ENCODE data around the gene CLSTN2.

CLSTN2 gene

GRCh38 chr3:140588558-140588957 is 653.6 kb downstream of the CLSTN2 start:
- DNase-seq (ENCODE audit: low read depth in 3 of 3): no peak

GRCh38 chr3:140593766-140594165 is 658.8 kb downstream of the CLSTN2 start:
- DNase-seq (ENCODE audit: low read depth in 3 of 3): no peak

DNA sequence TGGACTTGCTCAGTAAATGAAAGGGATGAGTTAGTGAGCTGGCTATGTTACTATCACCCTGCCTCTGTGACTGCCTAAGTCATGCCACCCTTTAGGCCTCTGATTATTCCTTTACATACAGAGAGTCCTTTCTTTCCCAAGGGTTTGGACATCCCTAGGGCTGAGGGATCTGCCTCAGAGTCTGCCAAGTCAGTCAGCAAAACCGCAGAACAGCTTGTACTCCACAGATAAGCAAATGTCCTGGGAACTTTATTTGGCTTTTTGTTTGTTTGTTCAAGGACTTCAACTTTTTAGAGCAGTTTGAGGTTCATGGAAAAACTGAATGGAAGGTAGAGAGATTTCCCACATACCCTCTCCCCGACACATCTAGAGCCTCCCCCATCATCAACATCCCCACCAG is 660.3 kb downstream of the CLSTN2 start:
- no peak for DNase-seq (ENCODE audit: low read depth in 3 of 3)

- DNase-seq (ENCODE audit: low read depth in 3 of 3): no peak
These were observed 662.4 kb downstream of the CLSTN2 start for GRCh38 chr3:140597364-140597763.

- DNase-seq (ENCODE audit: low read depth in 3 of 3): no peak
These were observed 662.8 kb downstream of the CLSTN2 start for GRCh38 chr3:140597792-140598191.

- no peak for DNase-seq (ENCODE audit: low read depth in 3 of 3)
These were observed 664.0 kb downstream of the CLSTN2 start for GRCh38 chr3:140599009-140599408.

GRCh38 chr3:140599496-140599895 is 664.5 kb downstream of the CLSTN2 start:
- no peak for DNase-seq (ENCODE audit: low read depth in 3 of 3)

DNA sequence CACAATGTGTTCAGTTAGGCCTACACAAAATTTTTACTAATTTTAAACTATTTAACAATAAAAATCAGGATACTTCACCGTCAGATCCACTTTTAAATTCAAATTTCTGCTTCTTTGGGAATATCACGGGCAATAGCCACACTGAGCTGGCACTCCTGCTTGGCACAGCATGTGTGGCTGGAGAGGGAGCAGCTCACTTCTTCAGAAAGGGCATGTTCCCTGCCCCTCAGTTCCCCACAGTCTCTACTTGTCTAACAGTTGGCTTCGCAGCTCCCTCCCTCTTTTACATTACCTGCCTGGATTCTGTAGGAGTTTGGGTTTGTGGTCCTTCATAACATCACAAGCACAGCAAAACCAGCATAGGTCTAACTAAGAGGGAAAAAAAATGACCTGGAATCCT is 666.9 kb downstream of the CLSTN2 start:
- DNase-seq (ENCODE audit: low read depth in 3 of 3): no peak

- DNase-seq (ENCODE audit: low read depth in 3 of 3): no peak
These were observed 667.8 kb downstream of the CLSTN2 start for GRCh38 chr3:140602781-140603180.

GRCh38 chr3:140603766-140604165 is 668.8 kb downstream of the CLSTN2 start:
- DNase-seq (ENCODE audit: low read depth in 3 of 3): no peak

- DNase-seq (ENCODE audit: low read depth in 3 of 3): no peak
These were observed 675.6 kb downstream of the CLSTN2 start for GRCh38 chr3:140610544-140610943.

DNA sequence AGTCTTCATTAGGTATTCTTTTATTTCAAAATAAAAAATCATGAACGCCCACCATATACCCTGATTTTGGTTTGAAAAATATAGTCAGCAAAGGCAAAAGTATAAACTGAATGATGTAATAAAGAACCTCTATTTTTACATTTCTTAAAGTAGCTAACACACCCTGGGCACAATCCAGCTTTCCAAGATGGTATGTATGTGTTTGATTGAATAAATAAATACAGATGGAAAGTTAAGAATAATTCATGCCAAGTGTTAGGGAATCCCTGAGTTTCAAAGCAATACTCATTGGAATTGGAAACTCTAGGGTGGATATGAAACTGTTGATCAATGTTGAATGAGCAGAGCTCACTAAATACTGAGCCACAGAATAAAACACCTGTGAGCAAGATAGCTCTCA is 679.0 kb downstream of the CLSTN2 start:
- DNase-seq (ENCODE audit: low read depth in 3 of 3): no peak

DNA sequence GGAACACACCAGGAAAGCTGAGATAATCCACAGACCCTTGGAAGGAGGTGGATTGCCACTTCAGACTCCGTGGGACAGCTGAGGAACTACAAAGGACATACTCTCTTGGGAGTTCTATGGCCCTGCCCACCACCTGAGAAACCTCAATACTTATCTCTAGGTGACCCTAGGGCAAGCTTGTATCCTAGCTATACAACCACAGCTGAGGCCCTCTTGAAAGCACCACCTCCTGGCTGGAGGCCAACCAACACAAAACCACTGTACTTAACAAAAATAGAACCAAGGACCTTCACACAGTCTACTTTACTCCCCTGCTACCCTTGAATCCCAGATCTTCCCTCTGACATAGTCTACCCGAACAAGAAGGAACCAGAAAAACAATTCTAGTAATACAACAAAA is 682.1 kb downstream of the CLSTN2 start:
- no peak for DNase-seq (ENCODE audit: low read depth in 3 of 3)

DNA sequence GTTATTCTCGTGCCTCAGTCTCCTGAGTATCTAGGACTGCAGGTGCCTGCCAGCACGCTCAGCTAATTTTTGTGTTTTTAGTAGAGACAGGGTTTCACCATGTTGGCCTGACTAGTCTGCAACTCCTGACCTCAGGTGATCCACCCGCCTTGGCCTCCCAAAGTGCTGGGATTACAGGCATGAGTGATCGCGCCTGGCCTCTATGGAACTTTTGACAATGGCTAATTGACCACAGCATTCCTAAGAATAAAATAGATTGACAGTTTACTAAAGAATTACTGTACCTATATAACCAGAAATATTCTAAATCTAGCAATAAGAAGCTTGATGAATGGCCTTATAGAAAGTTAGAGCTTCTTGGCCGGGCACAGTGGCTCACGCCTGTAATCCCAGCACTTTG is 691.9 kb downstream of the CLSTN2 start:
- DNase-seq (ENCODE audit: low read depth in 3 of 3): no peak

All from stimulated activated CD4-positive, alpha-beta T cell treated with anti-CD3 and anti-CD28 coated beads, TNF-alpha, amount 100 ng/mL, for 24 hours (primary cell).